SU-DHL-6 (cell line): Measurements from ENCODE around the gene C3AR1.

Experiments
- EZH2phosphoT487 ChIP-seq: fragments of 200-600 bp; sonication (generic), shearing (Covaris generic); conservative IDR thresholded peaks from 2 replicates; pipeline ENCODE4 v1.6.1; 2018; ENCODE audit warnings: mild to moderate bottlenecking, antibody characterized with exemption, low read length, moderate library complexity, mixed read lengths
- TF ChIP-seq, protein P1 (sequence below): fragments of 200-600 bp; sonication (generic); IDR thresholded peaks from one replicate; pipeline ENCODE4 v1.5.1; 2017; ENCODE audit warnings: antibody characterized with exemption, mild to moderate bottlenecking, low read length, moderate library complexity; ENCODE audit not compliant: insufficient read depth, poor library complexity, severe bottlenecking

DNA sequence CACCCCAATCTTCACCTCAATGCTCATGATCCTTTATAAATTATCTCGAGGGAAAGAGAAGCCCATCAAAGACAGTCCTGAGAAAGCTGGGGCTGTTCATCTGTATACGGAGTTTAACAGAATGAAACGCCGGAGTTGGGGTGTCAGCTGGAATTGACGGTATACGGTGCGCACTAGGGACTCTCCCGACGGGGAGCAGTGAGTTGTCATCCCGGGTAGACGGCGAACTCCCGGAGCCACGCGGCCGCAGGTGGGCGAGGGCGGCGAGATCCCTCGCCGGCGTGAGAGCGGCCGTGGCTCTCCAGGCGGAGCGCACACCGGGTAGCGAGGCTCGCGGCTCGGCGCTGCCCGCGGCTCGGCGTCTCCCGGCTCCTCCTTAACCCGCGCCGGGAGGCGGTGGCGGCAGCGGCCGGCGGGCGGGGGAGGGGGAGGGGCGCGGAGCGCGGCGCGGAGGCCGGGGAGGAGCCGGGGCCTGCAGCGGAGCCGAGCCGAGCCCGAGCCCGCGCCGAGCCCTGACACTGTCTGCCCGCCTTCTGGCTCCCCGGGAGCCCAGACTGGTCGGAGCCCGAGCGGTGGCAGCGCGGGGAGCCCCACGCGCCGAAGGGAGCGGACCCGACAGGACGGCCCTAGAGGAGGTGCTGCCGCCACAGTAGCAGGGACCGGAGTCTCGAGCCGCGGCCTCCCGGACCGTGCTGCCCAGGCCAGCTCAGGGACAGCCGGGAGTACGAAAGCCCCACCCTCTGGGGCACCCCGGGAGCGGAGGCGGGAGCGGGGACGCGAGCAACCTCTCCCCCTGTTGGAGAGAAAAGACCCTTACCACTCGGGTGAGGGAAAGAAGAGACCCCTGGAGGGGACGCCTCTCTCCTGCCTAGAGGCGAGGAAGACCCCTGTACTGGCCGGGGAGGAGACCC lies 33.7 kb downstream of the C3AR1 start, which contains the start of gene FOXJ2:
- TF ChIP-seq, protein P1, sequence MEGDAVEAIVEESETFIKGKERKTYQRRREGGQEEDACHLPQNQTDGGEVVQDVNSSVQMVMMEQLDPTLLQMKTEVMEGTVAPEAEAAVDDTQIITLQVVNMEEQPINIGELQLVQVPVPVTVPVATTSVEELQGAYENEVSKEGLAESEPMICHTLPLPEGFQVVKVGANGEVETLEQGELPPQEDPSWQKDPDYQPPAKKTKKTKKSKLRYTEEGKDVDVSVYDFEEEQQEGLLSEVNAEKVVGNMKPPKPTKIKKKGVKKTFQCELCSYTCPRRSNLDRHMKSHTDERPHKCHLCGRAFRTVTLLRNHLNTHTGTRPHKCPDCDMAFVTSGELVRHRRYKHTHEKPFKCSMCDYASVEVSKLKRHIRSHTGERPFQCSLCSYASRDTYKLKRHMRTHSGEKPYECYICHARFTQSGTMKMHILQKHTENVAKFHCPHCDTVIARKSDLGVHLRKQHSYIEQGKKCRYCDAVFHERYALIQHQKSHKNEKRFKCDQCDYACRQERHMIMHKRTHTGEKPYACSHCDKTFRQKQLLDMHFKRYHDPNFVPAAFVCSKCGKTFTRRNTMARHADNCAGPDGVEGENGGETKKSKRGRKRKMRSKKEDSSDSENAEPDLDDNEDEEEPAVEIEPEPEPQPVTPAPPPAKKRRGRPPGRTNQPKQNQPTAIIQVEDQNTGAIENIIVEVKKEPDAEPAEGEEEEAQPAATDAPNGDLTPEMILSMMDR = no peak
- TF ChIP-seq EZH2phosphoT487 = no peak
